ENCODE measurements around the gene HOMER1. TPM values are rescaled to one million over a fixed set of nuclear protein-coding genes. Genes with fewer than 3 reads are reported as not detected.

The HOMER1 gene
- total RNA-seq, 2 experiments from 2014 or later: 6.3 to 13.9 TPM

DNA sequence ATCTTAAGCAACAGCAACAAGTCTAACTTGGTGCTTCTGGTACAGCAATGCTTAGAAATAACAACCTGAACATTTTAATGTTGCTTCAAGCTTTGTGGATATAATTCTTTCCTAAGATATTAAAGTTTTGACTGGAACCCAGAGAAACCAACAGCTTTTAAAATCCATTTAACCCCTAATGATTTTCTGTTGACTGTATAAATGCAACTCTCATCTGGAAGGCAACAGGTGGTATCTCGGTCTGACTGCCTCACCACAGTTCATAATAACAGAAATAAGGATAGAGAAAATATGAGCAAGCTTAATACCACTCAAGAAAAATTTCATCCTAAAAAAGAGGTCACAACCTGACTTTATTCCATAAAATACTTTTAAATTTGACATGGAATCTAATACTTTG lies 116.9 kb downstream of the HOMER1 start:
- Histone ChIP-seq H3K36me3 (ENCODE audit: insufficient read depth, low read length) (no peaks in the 10 kb centered on the region), H3K4me3 (ENCODE audit: low read depth, low read length, poor library complexity, severe bottlenecking) (no peak overlapping the region), H2AFZ (ENCODE audit: low read length) (no peak overlapping the region), H3K4me2 (ENCODE audit: low read length) (no peak overlapping the region), H4K20me1 (ENCODE audit: insufficient read depth, low read length) (no peaks in the 10 kb centered on the region), H3K27ac (ENCODE audit: low read depth, low read length, poor library complexity, severe bottlenecking) (no peak overlapping the region), H3K9me2 (ENCODE audit: insufficient read depth, low read length) (no peaks in the 10 kb centered on the region), H3K4me1 (ENCODE audit: insufficient read depth, low read length, poor library complexity, severe bottlenecking) (no peaks in the 10 kb centered on the region), H3K9me3 (ENCODE audit: low read length) (no peaks in the 10 kb centered on the region), H3K79me2 (ENCODE audit: insufficient read depth, low read depth, low read length) (no peaks in the 10 kb centered on the region)
- ChIA-PET CTCF (ENCODE audit: unreplicated experiment) (no interaction called here), POLR2A (interaction anchor here (0.7 kb wide), 1 partner anchor 951 kb away, joined by 3 read pairs; no protein-coding TSS in a partner anchor)
- DNase-seq (ENCODE audit: low spot score): no peak
- intact Hi-C loops (cut with micrococcal nuclease; ENCODE audit: unreplicated experiment): no loop called here
- no peak for TF ChIP-seq EZH2phosphoT487 (IDR thresholded peaks at IDR 0.05; ENCODE audit: borderline replicate concordance, low read depth, low read length)
- TF ChIP-seq, protein P1, sequence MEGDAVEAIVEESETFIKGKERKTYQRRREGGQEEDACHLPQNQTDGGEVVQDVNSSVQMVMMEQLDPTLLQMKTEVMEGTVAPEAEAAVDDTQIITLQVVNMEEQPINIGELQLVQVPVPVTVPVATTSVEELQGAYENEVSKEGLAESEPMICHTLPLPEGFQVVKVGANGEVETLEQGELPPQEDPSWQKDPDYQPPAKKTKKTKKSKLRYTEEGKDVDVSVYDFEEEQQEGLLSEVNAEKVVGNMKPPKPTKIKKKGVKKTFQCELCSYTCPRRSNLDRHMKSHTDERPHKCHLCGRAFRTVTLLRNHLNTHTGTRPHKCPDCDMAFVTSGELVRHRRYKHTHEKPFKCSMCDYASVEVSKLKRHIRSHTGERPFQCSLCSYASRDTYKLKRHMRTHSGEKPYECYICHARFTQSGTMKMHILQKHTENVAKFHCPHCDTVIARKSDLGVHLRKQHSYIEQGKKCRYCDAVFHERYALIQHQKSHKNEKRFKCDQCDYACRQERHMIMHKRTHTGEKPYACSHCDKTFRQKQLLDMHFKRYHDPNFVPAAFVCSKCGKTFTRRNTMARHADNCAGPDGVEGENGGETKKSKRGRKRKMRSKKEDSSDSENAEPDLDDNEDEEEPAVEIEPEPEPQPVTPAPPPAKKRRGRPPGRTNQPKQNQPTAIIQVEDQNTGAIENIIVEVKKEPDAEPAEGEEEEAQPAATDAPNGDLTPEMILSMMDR (conservative IDR thresholded peaks at IDR 0.05; ENCODE audit: low read length): no peak
- no TSS peak for BruUV-seq (replicated peaks)

- Histone ChIP-seq H3K4me3 (ENCODE audit: low read depth, low read length, poor library complexity, severe bottlenecking) (no peak overlapping the region), H4K20me1 (ENCODE audit: insufficient read depth, low read length) (no peaks in the 10 kb centered on the region), H3K9me3 (ENCODE audit: low read length) (no peaks in the 10 kb centered on the region), H3K27ac (ENCODE audit: low read depth, low read length, poor library complexity, severe bottlenecking) (no peak overlapping the region), H3K4me1 (ENCODE audit: insufficient read depth, low read length, poor library complexity, severe bottlenecking) (no peaks in the 10 kb centered on the region), H3K4me2 (ENCODE audit: low read length) (no peak overlapping the region), H3K36me3 (ENCODE audit: insufficient read depth, low read length) (no peaks in the 10 kb centered on the region), H3K79me2 (ENCODE audit: insufficient read depth, low read depth, low read length) (no peaks in the 10 kb centered on the region), H2AFZ (ENCODE audit: low read length) (no peak overlapping the region), H3K9me2 (ENCODE audit: insufficient read depth, low read length) (no peaks in the 10 kb centered on the region)
- ChIA-PET POLR2A (no interaction called here), CTCF (ENCODE audit: unreplicated experiment) (no interaction called here)
- TF ChIP-seq, protein P1 (conservative IDR thresholded peaks at IDR 0.05; ENCODE audit: low read length): no peak
- no peak for TF ChIP-seq EZH2phosphoT487 (IDR thresholded peaks at IDR 0.05; ENCODE audit: borderline replicate concordance, low read depth, low read length)
- BruUV-seq (replicated peaks): no TSS peak
- intact Hi-C loops (cut with micrococcal nuclease; ENCODE audit: unreplicated experiment): no loop called here
- DNase-seq (ENCODE audit: low spot score): no peak
These were observed 117.7 kb downstream of the HOMER1 start for GRCh38 chr5:79396265-79396664.

- Histone ChIP-seq H3K9me2 (ENCODE audit: insufficient read depth, low read length) (no peaks in the 10 kb centered on the region), H3K79me2 (ENCODE audit: insufficient read depth, low read depth, low read length) (no peaks in the 10 kb centered on the region), H3K27ac (ENCODE audit: low read depth, low read length, poor library complexity, severe bottlenecking) (no peak overlapping the region), H3K9me3 (ENCODE audit: low read length) (no peaks in the 10 kb centered on the region), H4K20me1 (ENCODE audit: insufficient read depth, low read length) (no peaks in the 10 kb centered on the region), H3K4me2 (ENCODE audit: low read length) (no peak overlapping the region), H2AFZ (ENCODE audit: low read length) (no peak overlapping the region), H3K36me3 (ENCODE audit: insufficient read depth, low read length) (no peaks in the 10 kb centered on the region), H3K4me3 (ENCODE audit: low read depth, low read length, poor library complexity, severe bottlenecking) (no peak overlapping the region), H3K4me1 (ENCODE audit: insufficient read depth, low read length, poor library complexity, severe bottlenecking) (no peaks in the 10 kb centered on the region)
- BruUV-seq (replicated peaks): no TSS peak
- CTCF ChIA-PET (ENCODE audit: unreplicated experiment): no interaction called here
- POLR2A ChIA-PET: interaction anchor here (0.8 kb wide), 1 partner anchor 21 kb away, joined by 3 read pairs; no protein-coding TSS in a partner anchor
- DNase-seq (ENCODE audit: low spot score): no peak
- TF ChIP-seq EZH2phosphoT487 (IDR thresholded peaks at IDR 0.05; ENCODE audit: borderline replicate concordance, low read depth, low read length): no peak
- TF ChIP-seq, protein P1 (conservative IDR thresholded peaks at IDR 0.05; ENCODE audit: low read length): no peak
- intact Hi-C loops (cut with micrococcal nuclease; ENCODE audit: unreplicated experiment): no loop called here
These were observed 118.6 kb downstream of the HOMER1 start for GRCh38 chr5:79395296-79395695.

Measured in OCI-LY7 (cell line).